Bronchial epithelial cell (primary cell): ENCODE measurements around the gene GJB5. TPM values are rescaled to one million over a fixed set of nuclear protein-coding genes. Genes with fewer than 3 reads are reported as not detected.
"Not testable (repeated sequence)": the region's sequence is repeated elsewhere in the genome, so short reads cannot be mapped to it uniquely, and the experiment has no call there.

Experiments used
- DNase-seq: peaks from one replicate; pipeline ENCODE4 v3.0.0-alpha.2; 2010; ENCODE audit warnings: low read depth
- FAIRE-seq: peaks from 2 replicates; lab custom pipeline; 2011; peaks lifted over from hg19 to GRCh38; lab: Jason Lieb, UNC
- H3K27me3 ChIP-seq: 2 replicates; pipeline ENCODE4 v1.5.1; 2011; ENCODE audit warnings: low read length; ENCODE audit not compliant: control insufficient read depth, insufficient read depth
- H3K36me3 ChIP-seq: 2 replicates; pipeline ENCODE4 v1.5.1; 2011; ENCODE audit warnings: low read length; ENCODE audit not compliant: control insufficient read depth, insufficient read depth
- H3K4me3 ChIP-seq: 2 replicates; pipeline ENCODE4 v1.5.1; 2011; ENCODE audit warnings: mild to moderate bottlenecking, low read depth, low read length, control low read depth
- total RNA-seq: library from RNA; depleted of rRNA; stranded (reverse); fragments of >200 nt; gene quantifications from 2 replicates; pipeline ENCODE4 v1.2.1, GENCODE V29; 2014
- TF ChIP-seq, protein P1 (sequence below): IDR thresholded peaks from 2 replicates; pipeline ENCODE4 v1.5.1; 2011; ENCODE audit warnings: mild to moderate bottlenecking, moderate library complexity, low read length, control low read depth, inconsistent platforms; ENCODE audit not compliant: insufficient read depth, severe bottlenecking

GJB5 gene
- total RNA-seq, 1 donor from 2014 or later = 95.8 TPM

DNA sequence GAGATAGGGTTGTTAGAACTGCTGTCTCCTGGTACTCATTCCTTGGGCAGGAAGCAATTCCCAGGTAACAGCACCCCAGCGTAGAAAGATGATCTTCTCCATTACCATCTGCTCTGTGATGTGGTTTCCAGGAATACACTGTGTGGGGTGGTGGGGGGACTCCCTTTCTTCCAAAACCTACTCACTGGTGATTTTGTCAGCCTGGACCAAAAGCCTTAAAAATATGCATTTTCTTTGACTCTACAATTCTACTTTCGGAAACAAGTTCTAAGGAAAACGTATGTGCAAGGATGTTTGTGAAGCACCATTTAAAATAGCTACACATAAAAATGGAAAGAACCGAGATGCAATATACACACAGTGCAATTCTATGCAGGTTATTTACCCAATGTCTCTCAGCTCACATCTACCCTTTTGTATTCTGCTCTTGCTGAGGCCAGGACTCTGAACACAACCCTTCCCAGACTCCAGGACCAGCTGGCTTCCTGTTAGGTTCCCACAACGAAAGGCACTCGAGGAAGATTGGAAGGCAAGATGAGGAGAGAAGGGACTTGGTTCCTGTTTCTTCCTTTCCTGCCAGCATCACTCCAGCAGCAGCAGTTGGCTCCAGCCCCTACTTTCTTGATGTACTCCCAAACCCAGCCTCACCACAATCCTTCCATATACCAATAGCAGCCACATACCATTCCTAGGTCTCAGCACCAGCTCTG is 33.0 kb upstream of the GJB5 start:
- Histone ChIP-seq H3K27me3 (peaks cover 1% of the 10 kb centered on the region), H3K4me3 (no peak overlapping the region)
- no peak for FAIRE-seq

DNA sequence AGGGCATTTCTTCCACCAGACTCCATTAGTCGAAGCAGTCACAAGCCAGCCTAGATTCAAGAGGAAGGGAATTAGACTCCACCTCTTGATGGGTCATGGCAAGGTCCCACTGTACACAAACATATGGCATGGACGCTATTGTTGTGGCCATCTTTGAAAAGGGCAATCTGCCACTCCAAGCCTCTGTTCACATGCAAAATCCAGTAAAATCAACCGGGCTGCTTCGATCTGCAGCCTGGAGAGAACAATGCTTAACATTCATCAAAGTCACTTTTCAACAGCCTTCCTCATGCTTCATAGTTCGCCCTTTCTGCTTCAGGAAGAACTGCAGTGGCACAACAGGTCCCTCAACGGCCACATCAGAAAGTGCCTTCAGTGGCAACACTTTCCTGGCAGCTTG is 28.0 kb upstream of the GJB5 start:
- FAIRE-seq (no peak), DNase-seq (no peak)
- Histone ChIP-seq H3K4me3 (no peak overlapping the region), H3K27me3 (no peaks in the 10 kb centered on the region), H3K36me3 (no peaks in the 10 kb centered on the region)
- TF ChIP-seq, protein P1, sequence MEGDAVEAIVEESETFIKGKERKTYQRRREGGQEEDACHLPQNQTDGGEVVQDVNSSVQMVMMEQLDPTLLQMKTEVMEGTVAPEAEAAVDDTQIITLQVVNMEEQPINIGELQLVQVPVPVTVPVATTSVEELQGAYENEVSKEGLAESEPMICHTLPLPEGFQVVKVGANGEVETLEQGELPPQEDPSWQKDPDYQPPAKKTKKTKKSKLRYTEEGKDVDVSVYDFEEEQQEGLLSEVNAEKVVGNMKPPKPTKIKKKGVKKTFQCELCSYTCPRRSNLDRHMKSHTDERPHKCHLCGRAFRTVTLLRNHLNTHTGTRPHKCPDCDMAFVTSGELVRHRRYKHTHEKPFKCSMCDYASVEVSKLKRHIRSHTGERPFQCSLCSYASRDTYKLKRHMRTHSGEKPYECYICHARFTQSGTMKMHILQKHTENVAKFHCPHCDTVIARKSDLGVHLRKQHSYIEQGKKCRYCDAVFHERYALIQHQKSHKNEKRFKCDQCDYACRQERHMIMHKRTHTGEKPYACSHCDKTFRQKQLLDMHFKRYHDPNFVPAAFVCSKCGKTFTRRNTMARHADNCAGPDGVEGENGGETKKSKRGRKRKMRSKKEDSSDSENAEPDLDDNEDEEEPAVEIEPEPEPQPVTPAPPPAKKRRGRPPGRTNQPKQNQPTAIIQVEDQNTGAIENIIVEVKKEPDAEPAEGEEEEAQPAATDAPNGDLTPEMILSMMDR = no peak

More for the DNA sequence above, 33.0 kb upstream of the GJB5 start:
- TF ChIP-seq, protein P1 = no peak
- no peak for DNase-seq
- no peaks in the 10 kb centered on the region for H3K36me3 ChIP-seq

DNA sequence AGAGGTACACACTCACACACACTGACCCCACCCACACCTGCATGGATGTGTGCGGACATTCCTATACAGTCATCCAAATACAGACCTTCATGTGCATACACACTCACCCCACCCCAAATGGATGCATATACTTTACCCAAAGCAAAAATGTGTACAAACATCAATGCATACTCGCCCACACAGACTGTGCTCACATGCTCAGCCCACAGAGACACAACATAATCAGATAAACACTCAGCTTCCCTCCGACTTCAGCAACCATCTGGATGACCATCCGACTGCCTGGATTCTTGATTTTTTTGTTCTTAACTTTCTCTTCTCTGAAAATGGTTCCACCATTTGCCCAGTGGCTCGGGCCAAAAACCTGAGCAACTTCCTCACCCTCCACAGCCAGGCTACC is 24.4 kb upstream of the GJB5 start:
- Histone ChIP-seq H3K27me3 (no peaks in the 10 kb centered on the region), H3K4me3 (no peak overlapping the region), H3K36me3 (no peaks in the 10 kb centered on the region)
- DNase-seq (no peak), FAIRE-seq (no peak)
- TF ChIP-seq, protein P1 = no peak

DNA sequence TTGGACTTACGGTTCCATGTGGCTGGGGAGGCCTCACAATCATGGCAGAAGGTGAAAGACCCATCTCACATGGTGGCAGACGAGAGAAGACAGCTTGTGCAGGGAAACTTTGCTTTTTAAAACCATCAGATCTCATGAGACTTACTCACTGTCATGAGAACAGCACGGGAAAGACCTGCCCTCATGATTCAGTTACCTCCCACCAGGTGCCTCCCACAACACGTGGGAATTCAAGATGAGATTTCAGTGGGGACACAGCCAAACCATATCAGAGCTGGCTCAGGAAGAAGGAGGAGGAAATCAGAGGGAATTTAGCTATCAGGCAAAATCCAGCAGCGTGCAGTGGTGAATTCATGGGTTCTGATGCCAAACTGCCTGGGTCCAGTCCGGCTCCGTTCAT is 22.0 kb upstream of the GJB5 start:
- H3K36me3 ChIP-seq, H3K4me3 ChIP-seq, H3K27me3 ChIP-seq, DNase-seq: not testable (repeated sequence)
- peak; percentile 55 for FAIRE-seq

DNA sequence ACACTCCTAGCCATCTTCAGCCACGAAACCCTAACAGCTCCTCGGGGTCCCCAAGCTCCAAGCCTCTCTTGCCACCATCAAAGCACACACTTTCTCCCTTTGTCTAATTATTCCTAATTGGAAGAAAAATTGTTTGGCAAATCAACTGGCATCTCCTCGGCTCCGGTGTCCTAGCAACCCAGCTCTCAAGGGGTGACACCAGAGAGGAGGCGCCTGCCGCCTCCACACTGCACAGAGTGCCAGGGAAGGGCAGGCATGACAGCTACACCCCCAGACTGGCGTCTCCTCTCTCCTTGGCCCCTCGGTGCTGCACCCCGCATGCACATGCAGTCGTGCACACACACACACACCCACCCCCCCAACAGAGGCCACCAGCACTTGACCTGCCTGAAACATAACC is 18.2 kb upstream of the GJB5 start:
- no peaks in the 10 kb centered on the region for H3K36me3 ChIP-seq
- no peak for DNase-seq
- TF ChIP-seq, protein P1 = no peak
- H3K27me3 ChIP-seq = peaks cover 2% of the 10 kb centered on the region
- H3K4me3 ChIP-seq = no peak overlapping the region
- FAIRE-seq = no peak

DNA sequence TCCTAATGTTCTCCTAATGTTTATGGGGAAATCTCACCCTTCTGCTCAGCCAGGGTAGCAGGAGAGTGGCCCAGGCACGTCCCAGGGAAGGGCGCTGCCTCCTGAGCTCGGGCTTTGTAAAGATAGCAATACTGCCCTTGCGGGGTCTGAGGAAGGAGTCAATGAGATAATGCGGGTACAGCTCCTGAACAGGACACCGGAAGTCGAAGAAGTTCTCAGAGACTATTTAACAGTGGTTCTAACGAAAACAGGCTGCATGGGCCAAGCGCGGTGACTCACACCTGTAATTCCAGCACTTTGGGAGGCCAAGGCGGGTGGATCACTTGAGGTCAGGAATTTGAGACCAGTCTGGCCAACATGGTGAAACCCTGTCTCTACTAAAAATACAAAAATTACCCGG is 17.6 kb upstream of the GJB5 start:
- not testable (repeated sequence) for FAIRE-seq, H3K27me3 ChIP-seq

DNA sequence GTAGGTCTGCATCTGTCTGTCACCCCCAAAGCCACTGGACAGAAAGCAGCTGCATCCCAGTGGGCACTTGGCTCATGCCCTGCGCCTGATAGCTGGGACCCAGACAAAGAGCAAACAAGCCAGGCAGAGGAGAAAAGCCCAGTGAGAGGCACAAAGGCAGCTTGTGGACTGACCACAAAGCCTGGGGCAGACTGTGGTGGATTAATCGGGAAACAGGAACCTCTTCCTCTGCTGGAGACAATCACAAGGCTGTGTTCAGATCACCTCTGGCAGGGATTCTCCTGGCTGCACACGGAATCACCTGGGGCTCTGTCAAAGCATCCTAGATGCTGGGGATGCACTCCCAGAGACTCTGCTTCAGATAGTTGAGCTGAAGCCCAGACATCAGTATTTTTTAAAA is 15.2 kb upstream of the GJB5 start:
- TF ChIP-seq, protein P1 = no peak
- Histone ChIP-seq H3K4me3 (no peak overlapping the region), H3K27me3 (peaks cover 2% of the 10 kb centered on the region), H3K36me3 (no peaks in the 10 kb centered on the region)
- DNase-seq (no peak), FAIRE-seq (no peak)

More for the DNA sequence above, 17.6 kb upstream of the GJB5 start:
- not testable (repeated sequence) for H3K36me3 ChIP-seq, DNase-seq, H3K4me3 ChIP-seq
